Hepatocyte (in vitro differentiated cells): Measurements from ENCODE around the gene SEMA6C. TPM values are rescaled to one million over a fixed set of nuclear protein-coding genes. Genes with fewer than 3 reads are reported as not detected.
A peak's percentile ranks its signal among the peaks of the same experiment; 100 is the strongest.

Source experiments
- DNase-seq: peaks from one replicate; pipeline ENCODE4 v3.0.0-alpha.2; 2016; ENCODE audit warnings: low spot score
- H2AFZ ChIP-seq: fragments of 200-600 bp; sonication (generic); 2 replicates; pipeline ENCODE4 v1.6.0; 2016; ENCODE audit warnings: antibody characterized with exemption, mild to moderate bottlenecking
- H3K27ac ChIP-seq: fragments of 200-600 bp; sonication (generic); 2 replicates; pipeline ENCODE4 v1.5.1; 2016; ENCODE audit warnings: mild to moderate bottlenecking
- H3K27me3 ChIP-seq: fragments of 200-600 bp; sonication (generic); 2 replicates; pipeline ENCODE4 v1.6.1; 2016
- H3K36me3 ChIP-seq: fragments of 200-600 bp; sonication (generic); replicated peaks from 2 replicates; pipeline ENCODE4 v1.5.1; 2016; ENCODE audit warnings: low read depth; ENCODE audit not compliant: insufficient read depth
- H3K4me1 ChIP-seq: fragments of 200-600 bp; sonication (generic); 2 replicates; pipeline ENCODE4 v1.5.1; 2016; ENCODE audit warnings: mild to moderate bottlenecking, moderate library complexity; ENCODE audit not compliant: insufficient read depth
- H3K4me2 ChIP-seq: fragments of 200-600 bp; sonication (generic); 2 replicates; pipeline ENCODE4 v1.6.0; 2016
- H3K4me3 ChIP-seq: fragments of 200-600 bp; sonication (generic); 2 replicates; pipeline ENCODE4 v1.5.1; 2016; ENCODE audit warnings: mild to moderate bottlenecking
- H3K79me2 ChIP-seq: fragments of 200-600 bp; sonication (generic); 2 replicates; pipeline ENCODE4 v1.6.0; 2017; ENCODE audit warnings: mild to moderate bottlenecking
- H3K9me2 ChIP-seq: fragments of 200-600 bp; sonication (generic); replicated peaks from 2 replicates; pipeline ENCODE4 v1.6.0; 2017; ENCODE audit warnings: mild to moderate bottlenecking; ENCODE audit not compliant: insufficient read depth
- H3K9me3 ChIP-seq: fragments of 200-600 bp; sonication (generic); 2 replicates; pipeline ENCODE4 v1.5.1; 2016; ENCODE audit warnings: low read depth, mild to moderate bottlenecking
- H4K20me1 ChIP-seq: fragments of 200-600 bp; sonication (generic); 2 replicates; pipeline ENCODE4 v1.6.0; 2016; ENCODE audit warnings: mild to moderate bottlenecking; ENCODE audit not compliant: insufficient read depth, poor library complexity, severe bottlenecking
- CTCF ChIP-seq: fragments of 200-600 bp; sonication (generic); IDR thresholded peaks from 2 replicates; pipeline ENCODE4 v1.5.1; 2016; ENCODE audit warnings: antibody characterized with exemption, mild to moderate bottlenecking; ENCODE audit not compliant: poor library complexity
- EZH2 ChIP-seq: fragments of 200-600 bp; sonication (generic); IDR thresholded peaks from 2 replicates; pipeline ENCODE4 v1.6.1; 2016; ENCODE audit warnings: antibody characterized with exemption, mild to moderate bottlenecking, borderline replicate concordance
- EZH2phosphoT487 ChIP-seq: fragments of 200-600 bp; sonication (generic); IDR thresholded peaks from one replicate; pipeline ENCODE4 v1.6.1; 2018; ENCODE audit warnings: antibody characterized with exemption, mild to moderate bottlenecking, low read depth, moderate library complexity; ENCODE audit not compliant: unreplicated experiment, severe bottlenecking
- WGBS: methylation state at CpG from one replicate; pipeline ENCODE4 v1.1.6; 2016; ENCODE audit warnings: low lambda C conversion rate; ENCODE audit errors: missing lambda C conversion rate; 5-methylcytosine and 5-hydroxymethylcytosine counted together
- polyA plus RNA-seq: library from polyadenylated mRNA; unstranded; fragments of >200 nt; fragmentation: Nextera tagmentation; extraction: Ambion mirVana; gene quantifications from 2 replicates; pipeline ENCODE4 v1.2.1, GENCODE V29; 2016
- total RNA-seq: library from RNA; depleted of rRNA; stranded (reverse); fragments of >200 nt; gene quantifications from 2 replicates; pipeline ENCODE4 v1.2.3, GENCODE V29; 2014

The SEMA6C gene
- total and polyA plus RNA-seq, 2 experiments from 2014 or later, result 25.1 to 41.6 TPM

- Histone ChIP-seq H4K20me1 (no peaks in the 10 kb centered on the region), H3K4me2 (peak overlapping the region; percentile 91), H2AFZ (peak overlapping the region; percentile 50), H3K79me2 (peaks cover 7% of the 10 kb centered on the region), H3K9me2 (no peaks in the 10 kb centered on the region), H3K4me1 (peaks cover 20% of the 10 kb centered on the region), H3K27ac (peak overlapping the region; percentile 91), H3K4me3 (peak overlapping the region; percentile 58), H3K27me3 (peaks cover 3% of the 10 kb centered on the region), H3K9me3 (no peaks in the 10 kb centered on the region), H3K36me3 (no peaks in the 10 kb centered on the region)
- 18% methylated on average over 7 of the region's 7 CpGs for WGBS
- peak; percentile 31 for DNase-seq
- no peak for TF ChIP-seq CTCF
- TF ChIP-seq EZH2phosphoT487, result no peak
- TF ChIP-seq EZH2, result no peak
Measured at GRCh38 chr1:151147132-151147503, 687 bp upstream of the SEMA6C start.

DNA sequence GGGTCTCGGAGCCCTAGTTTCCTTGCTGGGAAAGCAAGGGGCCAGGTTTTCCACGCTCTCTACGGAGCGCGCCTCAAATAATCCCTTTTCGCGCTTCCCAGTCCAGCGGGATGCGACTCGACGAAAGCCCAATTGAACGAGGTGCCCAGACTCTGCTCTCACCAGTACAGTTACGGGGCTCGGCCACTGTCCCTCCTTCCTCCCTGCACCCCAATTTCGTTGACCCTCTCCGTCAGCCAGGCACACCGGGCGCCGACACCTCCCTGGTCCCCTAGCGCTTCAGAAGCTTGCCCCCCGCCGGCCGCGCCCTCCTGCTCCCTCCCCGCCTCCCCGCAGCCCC, 389 bp downstream of the SEMA6C start:
- H3K27ac ChIP-seq, result no peak overlapping the region

DNA sequence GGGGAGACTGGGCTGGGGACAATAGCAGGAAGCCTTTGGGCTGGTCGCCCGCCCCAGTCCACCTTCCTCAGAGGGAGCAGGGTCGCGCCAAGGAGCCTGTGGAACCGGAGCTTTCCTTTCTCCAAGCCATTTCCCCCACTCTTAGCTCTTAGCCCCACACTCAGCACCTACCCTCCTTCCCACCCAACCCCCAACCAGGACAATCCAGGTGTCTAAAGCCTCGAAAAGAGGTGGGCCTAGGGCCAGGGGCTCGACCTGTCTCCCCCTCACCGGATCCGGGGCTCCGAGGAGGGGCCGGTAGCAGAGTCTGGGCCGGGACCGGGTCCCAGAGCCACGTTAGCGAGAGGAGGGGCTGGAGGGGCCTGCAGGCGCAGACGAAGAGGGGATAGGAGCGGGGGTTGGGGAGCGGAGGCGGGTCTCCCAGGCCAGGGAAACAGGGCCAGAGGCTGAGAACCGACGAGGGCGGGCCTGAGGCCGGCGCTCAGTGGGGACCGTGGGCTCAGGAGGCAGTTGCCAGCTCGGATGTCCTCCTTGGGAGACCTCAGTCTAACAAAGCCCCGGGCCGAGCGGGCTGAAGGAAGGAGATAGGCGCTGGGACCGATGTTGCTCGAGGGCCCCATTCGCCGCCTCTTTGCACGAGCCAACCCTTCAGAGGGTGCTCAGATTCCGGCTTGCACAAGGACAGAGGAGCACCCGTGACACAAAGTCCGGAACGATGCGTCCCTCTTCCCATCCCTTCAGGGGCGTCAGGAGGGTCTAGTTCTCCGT, 943 bp downstream of the SEMA6C start:
- Histone ChIP-seq H3K9me2 (no peaks in the 10 kb centered on the region), H3K9me3 (no peaks in the 10 kb centered on the region), H3K4me1 (peaks cover 20% of the 10 kb centered on the region), H3K4me2 (peak overlapping the region; percentile 91), H3K36me3 (no peaks in the 10 kb centered on the region), H2AFZ (peak overlapping the region; percentile 45), H4K20me1 (no peaks in the 10 kb centered on the region), H3K27ac (no peak overlapping the region), H3K27me3 (peaks cover 3% of the 10 kb centered on the region), H3K79me2 (peaks cover 7% of the 10 kb centered on the region), H3K4me3 (peak overlapping the region; percentile 58)
- TF ChIP-seq EZH2, result no peak
- TF ChIP-seq CTCF, result no peak
- TF ChIP-seq EZH2phosphoT487, result no peak
- peak; percentile 44 for DNase-seq
- WGBS, result 13% methylated on average over 40 of the region's 43 CpGs

More for the DNA sequence above, 389 bp downstream of the SEMA6C start:
- H3K79me2 ChIP-seq, result peaks cover 7% of the 10 kb centered on the region
- H3K4me3 ChIP-seq, result peak overlapping the region; percentile 58
- H3K36me3 ChIP-seq, result no peaks in the 10 kb centered on the region
- no peak for TF ChIP-seq EZH2phosphoT487
- no peak for TF ChIP-seq EZH2
- no peak for TF ChIP-seq CTCF
- H3K9me2 ChIP-seq, result no peaks in the 10 kb centered on the region
- peak overlapping the region; percentile 91 for H3K4me2 ChIP-seq
- peak overlapping the region; percentile 45 for H2AFZ ChIP-seq
- peaks cover 20% of the 10 kb centered on the region for H3K4me1 ChIP-seq
- no peaks in the 10 kb centered on the region for H4K20me1 ChIP-seq
- DNase-seq, result peak; percentile 13
- no peaks in the 10 kb centered on the region for H3K9me3 ChIP-seq
- H3K27me3 ChIP-seq, result peaks cover 3% of the 10 kb centered on the region
- 2% methylated on average over 10 of the region's 26 CpGs for WGBS
